Astrocyte (in vitro differentiated cells and primary cell): Measurements from ENCODE around the gene COL24A1. TPM values are rescaled to one million over a fixed set of nuclear protein-coding genes. Genes with fewer than 3 reads are reported as not detected.

Experiments used
- DNase-seq: peaks from one replicate; pipeline ENCODE4 v3.0.0-alpha.2; 2010; ENCODE audit warnings: low read depth
- FAIRE-seq: peaks from 2 replicates; lab custom pipeline; 2011; peaks lifted over from hg19 to GRCh38; lab: Jason Lieb, UNC
- H2AFZ ChIP-seq: 2 replicates; pipeline ENCODE4 v1.6.0; 2012; ENCODE audit warnings: low read depth, low read length, inconsistent platforms
- H3K27ac ChIP-seq: 2 replicates; pipeline ENCODE4 v1.5.1; 2011; ENCODE audit warnings: low read depth, low read length, inconsistent platforms
- H3K27me3 ChIP-seq: 2 replicates; pipeline ENCODE4 v1.6.0; 2011; ENCODE audit warnings: low read length, inconsistent platforms; ENCODE audit not compliant: insufficient read depth
- H3K36me3 ChIP-seq: 2 replicates; pipeline ENCODE4 v1.5.1; 2011; ENCODE audit warnings: low read length, inconsistent platforms; ENCODE audit not compliant: insufficient read depth
- H3K4me1 ChIP-seq: 2 replicates; pipeline ENCODE4 v1.5.1; 2011; ENCODE audit warnings: low read length, inconsistent platforms; ENCODE audit not compliant: insufficient read depth
- H3K4me2 ChIP-seq: 2 replicates; pipeline ENCODE4 v1.6.0; 2012; ENCODE audit warnings: low read length, inconsistent platforms
- H3K4me3 ChIP-seq: 2 replicates; pipeline ENCODE4 v1.5.1; 2011; ENCODE audit warnings: low read depth, mild to moderate bottlenecking, low read length, inconsistent platforms; ENCODE audit not compliant: insufficient read depth
- H3K79me2 ChIP-seq: 2 replicates; pipeline ENCODE4 v1.6.0; 2012; ENCODE audit warnings: mild to moderate bottlenecking, low read length, inconsistent platforms; ENCODE audit not compliant: insufficient read depth
- H3K9ac ChIP-seq: 2 replicates; pipeline ENCODE4 v1.6.0; 2012; ENCODE audit warnings: mild to moderate bottlenecking, low read length, inconsistent platforms
- H3K9me3 ChIP-seq: 2 replicates; pipeline ENCODE4 v1.5.1; 2012; ENCODE audit warnings: low read depth, mild to moderate bottlenecking, low read length, inconsistent platforms; ENCODE audit not compliant: insufficient read depth
- H4K20me1 ChIP-seq: 2 replicates; pipeline ENCODE4 v1.6.0; 2012; ENCODE audit warnings: low read length, inconsistent platforms; ENCODE audit not compliant: insufficient read depth
- H3K27ac Mint-ChIP-seq: one replicate; pipeline ENCODE4 v1.8.0; 2021; ENCODE audit warnings: mild to moderate bottlenecking, mixed read lengths; ENCODE audit not compliant: unreplicated experiment
- H3K27me3 Mint-ChIP-seq: one replicate; pipeline ENCODE4 v1.8.0; 2021; ENCODE audit warnings: low read depth, mixed read lengths; ENCODE audit not compliant: unreplicated experiment
- H3K36me3 Mint-ChIP-seq: one replicate; pipeline ENCODE4 v1.8.0; 2021; ENCODE audit warnings: low read depth, mixed read lengths; ENCODE audit not compliant: unreplicated experiment
- H3K4me1 Mint-ChIP-seq: one replicate; pipeline ENCODE4 v1.8.0; 2021; ENCODE audit warnings: low read depth, mixed read lengths; ENCODE audit not compliant: unreplicated experiment
- H3K4me3 Mint-ChIP-seq: one replicate; pipeline ENCODE4 v1.8.0; 2021; ENCODE audit warnings: mild to moderate bottlenecking, moderate library complexity, mixed read lengths; ENCODE audit not compliant: unreplicated experiment
- H3K9me3 Mint-ChIP-seq: one replicate; pipeline ENCODE4 v1.8.0; 2021; ENCODE audit warnings: mild to moderate bottlenecking, mixed read lengths; ENCODE audit not compliant: unreplicated experiment
- CTCF ChIP-seq: IDR thresholded peaks from 2 replicates; pipeline ENCODE4 v1.5.1; 2011; ENCODE audit warnings: low read depth, mild to moderate bottlenecking, inconsistent platforms, low read length, moderate library complexity; ENCODE audit not compliant: insufficient read depth
- EZH2 ChIP-seq: IDR thresholded peaks from 2 replicates; pipeline ENCODE4 v1.6.1; 2012; ENCODE audit warnings: mild to moderate bottlenecking, low read length, inconsistent platforms; ENCODE audit not compliant: insufficient read depth
- total RNA-seq: library from RNA; stranded (reverse); gene quantifications from 2 replicates; pipeline ENCODE4 v1.2.1, GENCODE V29; 2021

The COL24A1 gene
- total RNA-seq, 1 donor from 2014 or later: 5.6 TPM

- no peak for TF ChIP-seq CTCF
- no peak for TF ChIP-seq EZH2
- H3K4me1 ChIP-seq: peaks cover 5% of the 10 kb centered on the region
- no peak overlapping the region for H3K4me3 Mint-ChIP-seq
- peak overlapping the region; percentile 89 for H2AFZ ChIP-seq
- peaks cover 43% of the 10 kb centered on the region for H3K79me2 ChIP-seq
- H3K36me3 ChIP-seq: peaks cover 10% of the 10 kb centered on the region
- peaks cover 7% of the 10 kb centered on the region for H3K36me3 Mint-ChIP-seq
- no peaks in the 10 kb centered on the region for H3K27me3 ChIP-seq
- H4K20me1 ChIP-seq: no peaks in the 10 kb centered on the region
- H3K27ac Mint-ChIP-seq: no peak overlapping the region
- no peaks in the 10 kb centered on the region for H3K9me3 Mint-ChIP-seq
- H3K4me1 Mint-ChIP-seq: no peaks in the 10 kb centered on the region
- peak overlapping the region; percentile 96 for H3K4me2 ChIP-seq
- no peaks in the 10 kb centered on the region for H3K9me3 ChIP-seq
- no peaks in the 10 kb centered on the region for H3K27me3 Mint-ChIP-seq
- peak overlapping the region; percentile 92 for H3K9ac ChIP-seq
- DNase-seq (no peak), FAIRE-seq (no peak)
- H3K4me3 ChIP-seq: peak overlapping the region; percentile 92
- H3K27ac ChIP-seq: peak overlapping the region; percentile 63
Measured at GRCh38 chr1:85708829-85709227, 447.7 kb downstream of the COL24A1 start.

- Mint-ChIP-seq H3K36me3 (peaks cover 11% of the 10 kb centered on the region), H3K27ac (no peak within 1 kb of the TSS), H3K4me1 (no peaks in the 10 kb centered on the region), H3K4me3 (no peak within 1 kb of the TSS), H3K27me3 (no peaks in the 10 kb centered on the region), H3K9me3 (no peaks in the 10 kb centered on the region)
- Histone ChIP-seq H3K27ac (peak within 1 kb of the TSS; percentile 63), H3K9ac (peak within 1 kb of the TSS; percentile 92), H3K4me1 (peaks cover 5% of the 10 kb centered on the region), H3K4me3 (peak within 1 kb of the TSS; percentile 92), H3K79me2 (peaks cover 49% of the 10 kb centered on the region), H2AFZ (peak within 1 kb of the TSS; percentile 89), H3K9me3 (no peaks in the 10 kb centered on the region), H3K4me2 (peak within 1 kb of the TSS; percentile 96), H3K36me3 (peaks cover 12% of the 10 kb centered on the region), H4K20me1 (no peaks in the 10 kb centered on the region), H3K27me3 (no peaks in the 10 kb centered on the region)
- FAIRE-seq: peak; percentile 80
- peak; percentile 97 for DNase-seq
- peak; percentile 31 for TF ChIP-seq CTCF
- TF ChIP-seq EZH2: no peak
Measured at GRCh38 chr1:85707990-85708828, 448.4 kb downstream of the COL24A1 start, which contains the start of gene ZNHIT6. ZNHIT6 (minus strand) TSS chr1:85708433; CDS start chr1:85708284, 149 bp downstream.
